NCI-H1048 (cell line): ENCODE measurements around the gene ZBTB7A.

ENCODE experiments used
- DNase-seq: peaks from one replicate; lab custom pipeline; 2025; lab: John Stamatoyannopoulos, UW

Gene ZBTB7A

GRCh38 chr19:4053423-4054324, 13.0 kb downstream of the ZBTB7A start:
- no peak for DNase-seq

DNA sequence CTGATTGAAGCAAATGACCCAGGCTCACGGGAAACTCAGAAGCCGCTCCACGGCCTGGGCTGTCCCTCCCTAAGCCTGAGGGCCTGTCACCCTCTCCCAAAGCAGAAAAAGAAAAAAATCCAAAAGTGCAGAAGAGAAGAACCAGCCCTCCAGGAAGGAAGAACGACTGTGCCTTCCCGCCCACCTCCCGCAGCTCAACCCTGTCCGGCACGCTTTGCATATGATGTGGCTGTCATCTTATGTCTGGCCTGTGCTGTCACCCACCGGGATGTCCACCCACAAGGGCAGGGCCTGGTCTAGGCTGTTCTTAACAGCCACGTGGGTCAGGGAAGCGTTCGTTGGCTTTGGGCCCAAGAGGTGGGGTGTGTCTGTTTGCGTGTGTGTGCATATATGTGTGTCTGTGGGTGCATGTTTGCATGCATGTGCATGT, 13.7 kb downstream of the ZBTB7A start:
- no peak for DNase-seq

DNA sequence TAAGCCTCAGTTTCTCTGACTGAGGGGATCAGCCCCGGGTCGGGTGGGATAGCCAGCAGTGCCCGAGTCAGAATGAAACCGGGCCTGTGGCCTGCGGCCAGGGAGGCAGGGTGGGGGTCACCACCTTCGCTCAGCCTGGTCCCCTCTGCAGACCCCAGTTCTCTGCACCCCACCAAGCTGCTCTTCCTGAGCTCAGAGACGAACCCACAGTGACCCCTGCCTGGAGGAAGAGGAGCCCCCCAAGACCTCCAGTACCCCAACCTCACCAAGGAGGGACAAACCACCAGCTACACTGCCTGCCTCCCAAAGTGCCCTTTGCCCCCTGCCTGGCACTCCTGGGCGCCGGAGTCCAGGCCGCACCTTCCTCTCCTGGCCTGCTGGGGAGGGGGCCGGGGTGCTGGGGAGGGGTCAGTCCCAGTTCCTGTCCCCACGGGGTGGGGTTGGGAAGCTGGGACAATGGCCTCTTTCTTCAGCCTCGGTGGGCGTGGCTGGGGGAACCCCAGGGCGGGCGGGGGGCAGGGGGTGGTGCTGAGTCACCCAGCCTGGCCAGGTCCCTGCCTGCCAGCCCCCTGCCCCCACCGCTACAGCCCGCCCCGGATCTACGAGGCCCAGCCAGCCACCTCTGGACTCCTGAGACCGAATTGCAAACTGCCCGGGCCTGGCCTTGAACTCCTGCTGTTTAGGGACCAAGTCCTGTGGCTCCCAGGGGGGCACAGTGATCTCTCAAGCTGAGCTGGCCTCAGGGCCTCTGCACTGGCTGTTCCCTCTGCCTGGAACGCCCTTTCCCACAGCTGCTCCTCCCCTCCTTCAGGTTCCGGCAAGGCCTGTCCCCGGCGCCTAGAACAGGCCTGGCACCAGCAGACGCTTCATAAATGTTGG, 14.3 kb downstream of the ZBTB7A start:
- DNase-seq, result no peak

DNA sequence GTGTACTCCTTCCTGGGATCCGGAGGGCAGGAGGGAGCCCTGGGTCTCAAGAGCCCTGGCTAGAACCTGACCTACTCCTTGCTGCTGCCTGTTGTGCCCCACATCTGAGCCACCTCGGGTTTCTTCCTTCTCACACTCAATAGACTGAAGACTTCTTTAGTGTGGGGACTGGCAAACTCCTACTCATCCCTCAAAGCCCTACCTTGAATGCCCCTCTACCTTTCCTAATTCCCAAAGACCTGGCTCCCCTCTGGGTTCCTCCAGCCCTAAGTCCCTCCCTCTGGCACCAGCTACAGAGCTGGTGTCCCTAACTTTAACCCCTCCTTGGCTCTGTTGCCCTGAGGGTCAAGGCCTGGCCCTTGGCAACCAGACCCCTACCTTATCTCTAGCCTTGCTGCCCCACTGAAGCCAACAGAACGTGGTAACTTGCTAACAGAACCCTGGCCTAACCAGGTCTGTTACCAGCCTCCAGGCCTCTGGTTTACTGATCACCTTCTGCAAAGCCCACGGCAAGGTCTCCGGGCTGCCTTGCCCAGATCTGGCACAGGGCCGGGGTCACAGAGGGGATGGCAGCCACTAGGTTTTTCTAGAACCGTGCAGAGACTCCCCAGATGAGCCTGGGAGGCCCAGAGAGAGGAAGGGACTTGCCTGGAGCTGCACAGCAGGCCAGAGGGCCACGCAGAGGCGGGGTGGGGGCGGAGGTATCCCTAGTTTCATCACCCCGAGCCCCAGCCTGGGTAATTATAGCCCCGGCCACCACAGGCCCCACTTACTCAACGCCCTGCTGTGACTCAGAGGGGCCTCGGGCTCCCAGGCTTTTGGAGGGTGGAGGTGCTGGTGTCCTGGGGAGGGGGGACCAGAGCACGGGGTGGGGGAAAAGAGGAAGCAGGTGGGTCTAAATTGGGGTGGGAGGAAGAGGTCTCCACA, 15.3 kb downstream of the ZBTB7A start:
- no peak for DNase-seq

DNA sequence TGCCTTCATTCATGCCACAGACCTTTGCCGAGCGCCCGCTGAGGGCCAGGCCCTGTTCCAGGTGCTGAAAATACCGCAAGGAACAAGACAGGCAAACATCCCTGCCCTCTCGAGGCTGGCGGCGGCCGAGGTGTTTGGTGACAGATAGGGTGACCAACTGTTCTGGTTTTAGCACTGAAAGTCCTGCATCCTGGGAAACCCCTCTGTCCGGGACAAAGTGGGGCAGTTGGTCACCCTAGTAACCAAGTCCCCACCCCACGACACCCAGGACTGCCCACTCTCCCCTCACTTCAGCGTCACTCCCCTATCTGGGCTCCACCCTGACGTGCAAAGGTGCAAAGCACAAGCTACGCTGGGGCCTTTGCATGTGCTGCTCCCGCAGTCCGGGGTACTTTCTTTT, 17.3 kb downstream of the ZBTB7A start:
- DNase-seq, result no peak

DNA sequence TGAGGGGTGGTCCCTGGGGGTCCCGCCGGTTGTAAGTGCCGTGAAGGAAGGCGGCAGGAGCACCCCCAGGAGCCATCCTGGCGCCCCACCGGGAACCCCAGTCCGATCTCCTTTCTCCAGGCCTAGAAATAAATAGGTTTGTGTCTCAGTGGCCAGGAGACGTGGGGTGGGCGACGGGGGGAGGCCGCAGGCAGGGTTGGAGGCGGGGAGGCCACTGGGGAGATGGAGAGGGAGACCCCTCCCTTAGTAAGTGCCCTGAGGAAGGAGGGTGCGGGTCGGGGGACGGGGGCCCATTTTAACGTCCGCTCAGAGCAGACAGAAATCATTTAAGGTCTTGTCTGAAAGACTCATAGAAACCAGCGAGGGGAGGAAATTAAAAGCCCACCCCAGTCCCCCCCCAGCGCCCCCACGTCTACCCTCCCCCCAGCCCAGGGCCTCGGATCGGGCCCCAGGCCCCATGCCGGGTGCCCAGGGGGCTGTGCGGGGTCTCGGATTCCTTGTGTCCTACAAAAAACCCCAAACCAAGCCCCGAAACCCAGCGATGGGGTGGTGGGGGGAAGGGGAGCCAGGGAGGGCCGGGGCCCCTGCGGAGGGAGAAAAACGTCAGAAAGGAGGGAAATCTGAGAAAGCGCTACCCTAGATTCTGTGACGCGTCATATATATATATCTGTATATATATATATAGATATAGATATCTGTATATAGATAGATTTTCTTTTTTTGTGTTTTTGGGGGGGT, 19.6 kb downstream of the ZBTB7A start:
- DNase-seq, result no peak

DNA sequence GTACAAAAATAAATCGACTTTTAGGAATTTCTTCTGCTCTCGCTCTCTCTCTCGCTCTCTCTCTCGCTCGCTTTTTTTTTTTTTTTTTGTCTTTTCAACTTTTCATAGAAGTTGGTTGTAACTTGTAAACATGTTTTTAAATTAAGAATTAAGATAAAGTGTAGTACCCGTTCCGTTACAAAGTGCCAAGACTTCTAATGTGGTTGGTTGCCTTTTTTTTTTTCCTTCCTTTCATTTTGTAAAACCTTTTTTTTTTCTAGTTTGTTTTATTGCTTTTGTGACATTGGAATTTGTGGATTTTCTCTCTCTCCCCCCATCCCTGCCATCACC, 20.4 kb downstream of the ZBTB7A start:
- no peak for DNase-seq

- DNase-seq, result no peak
These were observed 20.9 kb downstream of the ZBTB7A start for GRCh38 chr19:4045597-4046361.

- no peak for DNase-seq
These were observed 21.7 kb downstream of the ZBTB7A start for GRCh38 chr19:4044990-4045465.

- no peak for DNase-seq
These were observed 22.6 kb downstream of the ZBTB7A start for GRCh38 chr19:4043966-4044715.

DNA sequence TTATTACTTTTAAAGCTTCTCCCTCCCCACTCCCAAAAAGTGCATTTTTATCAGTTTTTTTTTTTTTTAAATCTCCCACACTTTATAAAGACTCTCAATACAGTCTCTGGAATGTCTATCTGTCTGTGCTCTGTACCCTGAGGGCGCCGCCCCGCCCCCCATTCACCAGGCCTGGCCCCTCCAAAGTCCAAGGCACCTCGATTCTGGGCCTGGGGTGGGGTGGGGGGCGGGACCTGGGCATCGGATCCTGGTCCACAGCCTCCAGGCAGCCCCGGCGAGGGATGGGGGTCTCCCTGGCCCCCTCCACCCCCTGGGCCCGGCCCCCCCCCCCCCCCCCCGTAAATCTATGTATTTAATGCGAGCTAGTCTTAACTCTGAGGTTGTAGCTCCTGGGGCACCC, 23.3 kb downstream of the ZBTB7A start:
- DNase-seq, result no peak

- DNase-seq, result no peak
These were observed 24.0 kb downstream of the ZBTB7A start for GRCh38 chr19:4042731-4043082.

- no peak for DNase-seq
These were observed 24.5 kb downstream of the ZBTB7A start for GRCh38 chr19:4042064-4042730.

DNA sequence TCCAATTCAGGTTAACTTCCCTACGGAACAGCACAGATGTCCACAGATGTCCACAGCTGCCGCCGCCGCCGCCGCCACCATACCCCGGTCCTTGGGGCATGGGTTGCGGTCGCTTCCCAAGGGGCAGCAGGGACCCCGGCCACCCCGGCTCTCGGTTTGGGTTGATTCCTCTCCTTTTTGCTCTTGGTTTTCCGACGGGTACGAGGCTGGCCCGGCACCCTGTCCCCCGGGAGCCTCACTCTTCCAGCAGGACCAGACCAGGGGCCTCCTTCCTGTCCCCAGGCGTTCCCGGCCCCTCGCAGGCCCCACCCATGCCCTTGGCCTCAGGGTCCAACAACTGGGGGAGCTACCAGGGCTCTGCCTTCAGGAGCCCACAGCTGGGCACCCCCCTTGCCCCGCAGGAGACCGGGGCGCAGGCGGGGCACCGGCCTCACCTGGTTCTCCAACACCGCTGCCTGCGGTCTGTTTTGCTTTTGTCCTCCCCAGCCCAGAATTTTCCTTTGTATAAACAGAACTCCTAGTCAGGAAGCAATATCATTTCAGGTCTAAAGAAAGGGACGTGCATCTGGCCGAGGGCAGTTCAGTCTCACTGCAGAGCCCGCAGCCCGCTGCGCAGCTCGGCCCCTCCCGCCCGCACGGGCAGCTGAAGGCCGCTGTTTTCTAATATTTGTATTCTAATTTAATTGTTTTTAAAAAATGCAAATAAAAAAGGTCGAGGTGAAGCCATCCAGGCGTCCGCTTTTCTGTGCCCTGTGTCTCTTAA, 27.9 kb downstream of the ZBTB7A start:
- no peak for DNase-seq

DNA sequence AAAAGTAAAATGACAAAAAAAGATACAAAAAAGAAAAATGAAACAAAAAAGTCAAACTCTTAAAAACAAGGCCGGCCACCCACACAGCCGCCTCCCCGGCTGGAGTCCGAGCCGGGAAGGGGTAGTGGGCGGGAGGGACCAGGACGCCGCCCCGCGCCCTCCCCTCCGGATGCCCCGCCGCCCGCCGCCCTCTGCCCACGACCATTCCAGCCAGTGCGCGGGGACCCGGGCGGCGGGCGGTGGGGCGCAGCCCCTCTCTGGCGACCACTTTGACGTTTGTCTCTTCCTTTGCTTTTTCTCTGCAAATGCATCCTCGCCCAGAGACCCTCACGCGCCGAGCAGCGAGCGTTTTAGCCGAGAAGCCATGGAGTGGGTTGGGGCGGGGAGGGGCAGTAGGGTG, 28.6 kb downstream of the ZBTB7A start:
- DNase-seq, result no peak

DNA sequence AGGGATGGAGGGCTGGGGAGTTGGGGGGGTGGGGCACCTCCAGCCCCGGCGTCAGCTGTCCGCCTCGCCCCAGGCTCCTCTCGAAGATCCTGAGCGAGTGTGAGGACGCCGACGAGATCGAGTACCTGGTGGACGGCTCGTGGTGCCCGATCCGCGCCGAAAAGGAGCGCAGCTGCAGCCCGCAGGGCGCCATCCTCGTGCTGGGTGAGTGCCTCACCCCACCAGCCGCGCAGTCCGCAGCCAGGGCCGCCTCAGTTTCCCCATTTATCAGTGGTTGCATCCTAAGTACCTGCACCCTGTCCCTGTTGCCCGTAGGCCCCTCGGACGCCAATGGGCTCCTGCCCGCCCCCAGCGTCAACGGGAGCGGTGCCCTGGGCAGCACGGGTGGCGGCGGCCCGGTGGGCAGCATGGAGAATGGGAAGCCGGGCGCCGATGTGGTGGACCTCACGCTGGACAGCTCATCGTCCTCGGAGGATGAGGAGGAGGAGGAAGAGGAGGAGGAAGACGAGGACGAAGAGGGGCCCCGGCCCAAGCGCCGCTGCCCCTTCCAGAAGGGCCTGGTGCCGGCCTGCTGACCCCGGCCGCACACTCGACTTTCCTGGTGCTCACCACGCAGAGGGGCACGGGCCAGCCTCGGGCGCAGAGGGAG, 29.3 kb downstream of the ZBTB7A start:
- no peak for DNase-seq

DNA sequence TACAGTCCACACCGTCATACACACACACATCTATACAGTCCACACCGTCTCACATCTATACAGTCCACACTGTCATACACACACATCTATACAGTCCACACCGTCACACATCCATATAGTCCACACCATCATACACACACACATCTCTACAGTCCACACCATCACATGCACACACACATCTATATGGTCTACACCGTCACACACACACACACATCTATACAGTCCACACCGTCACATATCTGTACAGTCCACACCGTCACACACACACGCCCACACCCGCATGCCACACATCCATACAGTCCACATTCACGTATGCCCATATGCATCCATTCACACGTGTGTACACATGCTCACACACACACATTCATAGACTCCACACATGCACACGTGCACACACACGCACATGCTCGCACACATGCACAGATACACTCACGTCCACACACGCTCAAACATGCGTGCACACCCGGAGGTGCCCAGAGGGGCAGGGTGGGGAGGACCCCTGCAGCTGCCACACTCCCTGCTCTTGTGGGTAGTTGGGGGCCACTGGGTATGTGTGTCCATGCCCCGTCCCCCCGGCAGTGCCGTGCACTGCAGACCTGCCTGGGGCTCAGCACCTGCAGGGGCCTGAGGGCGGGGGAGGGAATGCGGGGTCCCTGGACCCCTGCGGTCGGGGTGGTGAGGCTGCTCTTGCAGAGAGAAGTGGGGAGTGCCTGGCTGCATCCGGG, 30.0 kb downstream of the ZBTB7A start:
- DNase-seq, result no peak
